Tibial artery (tissue), 4 donors: ENCODE results near the gene PDIA6.

Experiments
- DNase-seq, 2 donors: peaks; one replicate each; pipeline ENCODE4 v3.0.0-alpha.2; 2019
- H3K27ac ChIP-seq, 2 donors: fragments of 200-600 bp; sonication (generic) in 1 of 2; 1 replicate in 1 of 2; 2 replicates in 1 of 2; pipeline ENCODE4 v1.5.1; 2018 to 2019; ENCODE audit warnings: mild to moderate bottlenecking in 1 of 2
- H3K27me3 ChIP-seq, 2 donors: fragments of 200-600 bp; sonication (generic) in 1 of 2; one replicate each; pipeline versions ENCODE4 v1.5.1 to v1.6.0; 2016 to 2019
- H3K36me3 ChIP-seq, 3 donors: fragments of 200-600 bp; sonication (generic) in 2 of 3; one replicate each; pipeline ENCODE4 v1.5.1; 2016 to 2019; ENCODE audit warnings: mild to moderate bottlenecking in 2 of 3
- H3K4me1 ChIP-seq, 4 donors: fragments of 200-600 bp; sonication (generic) in 2 of 4; 1 replicate in 3 of 4; 2 replicates in 1 of 4; pipeline ENCODE4 v1.5.1; 2016 to 2019
- H3K4me3 ChIP-seq, 2 donors: fragments of 200-600 bp; sonication (generic) in 1 of 2; 1 replicate in 1 of 2; 2 replicates in 1 of 2; pipeline ENCODE4 v1.5.1; 2018 to 2019; ENCODE audit warnings: mild to moderate bottlenecking in 2 of 2
- H3K9me3 ChIP-seq, 3 donors: fragments of 200-600 bp; sonication (generic) in 1 of 3; one replicate each; pipeline ENCODE4 v1.5.1; 2016 to 2019
- CTCF ChIP-seq, 2 experiments: fragments of 200-600 bp in 1 of 2; fragments of 450-650 bp in 1 of 2; IDR thresholded peaks; one replicate each; pipeline ENCODE4 v1.5.1; 2017 to 2019; ENCODE audit warnings: antibody characterized with exemption in 2 of 2, mild to moderate bottlenecking in 1 of 2, moderate library complexity in 1 of 2
- intact Hi-C: fragments of 100-400 bp; cut with DNase I; formaldehyde crosslinking; loops from one replicate; pipeline ENCODE4 v1.15.0; 2023; ENCODE audit warnings: low total_unique reads

The PDIA6 gene

GRCh38 chr2:10742666-10743065, 69.9 kb downstream of the PDIA6 start:
- Histone ChIP-seq H3K4me3 (no peak overlapping the region), H3K4me1 (no peaks in the 10 kb centered on the region), H3K27me3 (peaks cover 0 to 5% of the 10 kb centered on the region in 2 donors), H3K36me3 (no peaks in the 10 kb centered on the region), H3K27ac (no peak overlapping the region), H3K9me3 (no peaks in the 10 kb centered on the region)
- intact Hi-C loops: no loop called here
- DNase-seq: no peak
- TF ChIP-seq CTCF (IDR thresholded peaks at IDR 0.05): no peak

- Histone ChIP-seq H3K4me1 (no peaks in the 10 kb centered on the region), H3K36me3 (no peaks in the 10 kb centered on the region), H3K9me3 (no peaks in the 10 kb centered on the region), H3K27ac (no peak overlapping the region), H3K4me3 (no peak overlapping the region), H3K27me3 (peaks cover 0 to 5% of the 10 kb centered on the region in 2 donors)
- TF ChIP-seq CTCF (IDR thresholded peaks at IDR 0.05): no peak
- DNase-seq: no peak
- intact Hi-C loops: no loop called here
Observed at GRCh38 chr2:10741139-10741538, 71.4 kb downstream of the PDIA6 start.

- Histone ChIP-seq H3K27ac (no peak overlapping the region), H3K9me3 (no peaks in the 10 kb centered on the region), H3K36me3 (no peaks in the 10 kb centered on the region), H3K27me3 (peaks cover 0 to 5% of the 10 kb centered on the region in 2 donors), H3K4me1 (no peaks in the 10 kb centered on the region), H3K4me3 (no peak overlapping the region)
- no peak for DNase-seq
- intact Hi-C loops: no loop called here
- TF ChIP-seq CTCF (IDR thresholded peaks at IDR 0.05): no peak
Observed at GRCh38 chr2:10740226-10740625, 72.4 kb downstream of the PDIA6 start.

- H3K36me3 ChIP-seq: no peaks in the 10 kb centered on the region
- no peak overlapping the region for H3K4me3 ChIP-seq
- intact Hi-C loops: no loop called here
- H3K9me3 ChIP-seq: no peaks in the 10 kb centered on the region
- H3K4me1 ChIP-seq: no peaks in the 10 kb centered on the region
- TF ChIP-seq CTCF (IDR thresholded peaks at IDR 0.05): no peak
- DNase-seq: no peak
- no peak overlapping the region for H3K27ac ChIP-seq
- H3K27me3 ChIP-seq: peaks cover 0 to 5% of the 10 kb centered on the region in 2 donors
Observed at GRCh38 chr2:10738192-10738591, 74.4 kb downstream of the PDIA6 start.

- Histone ChIP-seq H3K36me3 (no peaks in the 10 kb centered on the region), H3K27ac (no peak overlapping the region), H3K9me3 (no peaks in the 10 kb centered on the region), H3K4me3 (no peak overlapping the region), H3K4me1 (no peaks in the 10 kb centered on the region), H3K27me3 (no peaks in the 10 kb centered on the region)
- intact Hi-C loops: no loop called here
- DNase-seq: no peak
- no peak for TF ChIP-seq CTCF (IDR thresholded peaks at IDR 0.05)
Observed at GRCh38 chr2:10733980-10734379, 78.6 kb downstream of the PDIA6 start.

- intact Hi-C loops: no loop called here
- H3K27ac ChIP-seq: no peak overlapping the region
- DNase-seq: no peak
Observed at GRCh38 chr2:10733566-10733925, 79.0 kb downstream of the PDIA6 start.

More at GRCh38 chr2:10733566-10733925, 79.0 kb downstream of the PDIA6 start:
- Histone ChIP-seq H3K9me3 (no peaks in the 10 kb centered on the region), H3K36me3 (no peaks in the 10 kb centered on the region), H3K27me3 (no peaks in the 10 kb centered on the region), H3K4me3 (no peak overlapping the region), H3K4me1 (no peaks in the 10 kb centered on the region)
- TF ChIP-seq CTCF (IDR thresholded peaks at IDR 0.05): no peak
